ENCODE results near the gene HYAL3. TPM values are rescaled to one million over a fixed set of nuclear protein-coding genes. Genes with fewer than 3 reads are reported as not detected.

The HYAL3 gene
- total and polyA plus RNA-seq, 2 of the 8 experiments (the other 6 are each of a cell fraction or from before 2014, with no cell fraction given), result 3.2 to 12.2 TPM

DNA sequence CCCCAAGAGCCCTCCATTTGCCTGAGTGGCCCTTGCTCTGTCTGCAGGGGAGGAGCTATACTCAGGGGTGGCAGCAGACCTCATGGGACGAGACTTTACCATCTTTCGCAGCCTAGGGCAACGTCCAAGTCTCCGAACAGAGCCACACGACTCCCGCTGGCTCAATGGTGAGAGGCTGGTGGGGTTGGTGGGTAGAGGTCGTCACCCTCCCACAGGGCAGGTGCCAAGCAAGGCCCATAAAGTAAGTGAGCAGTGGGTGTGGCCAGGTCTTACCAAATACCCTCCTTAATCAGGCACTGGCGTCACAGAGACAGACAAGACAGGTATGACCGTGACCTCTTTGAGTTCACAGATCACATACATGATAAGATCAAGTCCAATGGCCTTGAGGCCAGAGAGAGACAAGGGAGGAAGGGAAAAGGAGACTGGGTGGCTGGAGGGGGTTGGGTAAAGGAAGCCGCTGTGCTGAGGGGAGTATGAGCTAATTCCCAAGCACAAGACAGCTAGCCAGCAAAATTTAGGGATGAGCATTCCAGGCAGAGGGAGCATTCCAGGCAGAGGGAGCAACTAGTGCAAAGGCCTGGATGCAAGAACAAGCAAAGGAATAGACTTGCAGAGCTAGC is 27.8 kb downstream of the HYAL3 start:
- CTCF ChIA-PET (ENCODE audit: partially characterized antibody), result interaction anchor here (0.6 to 53.5 kb wide), 11 partner anchors 8 to 87 kb away, joined by 3 to 2149 read pairs (median 6); partner anchors contain the start of genes GNAI2, GNAT1 and SLC38A3
- no peak for FAIRE-seq

More for the DNA sequence above, 27.8 kb downstream of the HYAL3 start:
- H4K20me1 ChIP-seq (replicated peaks in 1 of 2; ENCODE audit: control insufficient read depth in 1 of 2, insufficient read depth in 2 of 2, low read length in 2 of 2), result peaks cover 0 to 1% of the 10 kb centered on the region in 2 experiments
- H2BK20ac ChIP-seq (ENCODE audit: low read length), result 0 out of 2 replicates have a peak overlapping the region, but pooled peaks have one; percentile 21
- POLR2A ChIA-PET (ENCODE audit: partially characterized antibody), result interaction anchor here (0.6 to 4.4 kb wide), 6 partner anchors 11 to 353 kb away, joined by 3 to 35 read pairs (median 6); partner anchors contain the start of gene IFRD2
- no peak overlapping the region for H3K4me2 ChIP-seq (ENCODE audit: insufficient read depth in 1 of 2, low read depth in 2 of 2, low read length in 2 of 2)
- no peaks in the 10 kb centered on the region for H3K79me2 ChIP-seq (ENCODE audit: control insufficient read depth in 1 of 2, insufficient read depth in 2 of 2, low read length in 2 of 2)
- H3K79me1 ChIP-seq (ENCODE audit: low read depth, low read length), result no peaks in the 10 kb centered on the region
- H3K9ac ChIP-seq (replicated peaks in 1 of 4; ENCODE audit: extremely low read depth in 1 of 4, low read depth in 3 of 4, low read length in 3 of 4), result no peak overlapping the region
- H3K14ac ChIP-seq (ENCODE audit: insufficient read length), result no peak overlapping the region
- no peak overlapping the region for H3K4ac ChIP-seq (replicated peaks; ENCODE audit: insufficient read length, low read depth, low read length)
- no peak overlapping the region for H4K91ac ChIP-seq (replicated peaks; ENCODE audit: insufficient read length, low read length)
- peaks cover 0 to 34% (median 30%) of the 10 kb centered on the region in 4 experiments; a peak in 6 of 7 replicates for H3K4me1 ChIP-seq (replicated peaks in 1 of 4; ENCODE audit: control insufficient read depth in 3 of 4, insufficient read depth in 4 of 4, low read length in 3 of 4)
- peak overlapping the region; percentile 99; the same call in 1 of the 2 replicates for H2BK15ac ChIP-seq (ENCODE audit: low read length)
- no peak overlapping the region; the same call in 1 of the 2 replicates for H4K8ac ChIP-seq (ENCODE audit: extremely low read depth, insufficient read depth, low read length)
- no peak overlapping the region for H3K27ac ChIP-seq (ENCODE audit: low read depth, low read length)
- peaks cover 25 to 39% (median 34%) of the 10 kb centered on the region in 4 experiments for H3K27me3 ChIP-seq (replicated peaks in 1 of 4; ENCODE audit: control insufficient read depth in 3 of 4, extremely low read depth in 1 of 4, insufficient read depth in 3 of 4, low read length in 3 of 4)
- no peak overlapping the region for H4K5ac ChIP-seq (ENCODE audit: insufficient read length, low read depth, low read length)
- no peaks in the 10 kb centered on the region for H3K36me3 ChIP-seq (ENCODE audit: control insufficient read depth in 2 of 4, insufficient read depth in 4 of 4, low read length in 3 of 4)
- no peak overlapping the region for H3K23ac ChIP-seq (ENCODE audit: insufficient read length)
- peak overlapping the region; percentile 53 for H2BK12ac ChIP-seq (ENCODE audit: low read depth, low read length)
- peaks cover 4% of the 10 kb centered on the region; the same call in 1 of the 2 replicates for H3K23me2 ChIP-seq (ENCODE audit: low read depth, low read length)
- H2AK5ac ChIP-seq (ENCODE audit: low read depth, low read length), result no peak overlapping the region; the same call in 1 of the 2 replicates
- H2BK5ac ChIP-seq (ENCODE audit: low read depth, low read length), result no peak overlapping the region
- no peak overlapping the region for H3K56ac ChIP-seq (replicated peaks; ENCODE audit: insufficient read length, low read depth, low read length)
- no peak for TF ChIP-seq TBP (IDR thresholded peaks at IDR 0.05; ENCODE audit: low read depth, low read length)
- H3K4me3 ChIP-seq (ENCODE audit: extremely low read depth in 1 of 4, insufficient read depth in 2 of 4, low read depth in 3 of 4, low read length in 4 of 4), result no peak overlapping the region
- 89% methylated on average over 10 of the region's 10 CpGs; no CpG with 5 or more reads in 1 of the 2 experiments for WGBS, 2 experiments (ENCODE audit: extremely low coverage in 1 of 2, insufficient coverage in 1 of 2, insufficient read length in 1 of 2, insufficient replicate concordance in 2 of 2, low coverage in 1 of 2, low lambda C conversion rate in 2 of 2, missing lambda C conversion rate in 1 of 2)
- H3K18ac ChIP-seq (ENCODE audit: extremely low read depth, low read length), result no peak overlapping the region
- H2AFZ ChIP-seq (ENCODE audit: low read length), result no peak overlapping the region
- DNase-seq (ENCODE audit: low read depth in 1 of 2, low spot score in 2 of 2), result no peak
- no peak overlapping the region for H2BK120ac ChIP-seq (replicated peaks; ENCODE audit: low read depth, low read length)
- no peaks in the 10 kb centered on the region; a peak in 1 of 4 replicates for H3K9me3 ChIP-seq (ENCODE audit: insufficient read depth in 2 of 2, low read depth in 1 of 2, low read length in 1 of 2)

Data from H1 (cell line).